ENCODE results near the gene LARGE1.

GRCh38 chr22:33748714-33749113 is 171.6 kb downstream of the LARGE1 start:
- TF ChIP-seq CTCF (IDR thresholded peaks at IDR 0.05) (no peak), POLR2A (IDR thresholded peaks at IDR 0.05) (no peak), POLR2AphosphoS5 (IDR thresholded peaks at IDR 0.05) (no peak)
